ENCODE measurements around the gene ARHGAP35.

Gene ARHGAP35

DNA sequence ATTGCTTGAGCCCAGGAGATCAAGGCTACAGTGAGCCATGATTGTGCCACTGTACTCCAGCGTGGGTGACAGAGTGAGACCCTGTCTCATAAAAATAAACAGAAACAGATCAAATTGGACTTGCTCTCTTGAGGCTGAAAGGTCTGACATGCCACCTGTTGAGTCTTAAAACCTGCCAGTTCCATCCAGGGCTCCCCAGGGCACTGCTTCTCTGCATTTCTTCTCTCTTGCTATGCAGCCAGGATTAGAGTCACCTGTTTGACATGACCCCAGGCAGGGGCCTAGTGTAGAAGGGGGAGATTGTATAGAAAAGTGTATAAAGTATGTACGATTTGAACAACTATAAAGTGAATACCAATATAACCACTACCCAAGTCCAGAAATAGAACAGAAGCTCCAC, 45.4 kb downstream of the ARHGAP35 start:
- DNase-seq, result no peak

DNA sequence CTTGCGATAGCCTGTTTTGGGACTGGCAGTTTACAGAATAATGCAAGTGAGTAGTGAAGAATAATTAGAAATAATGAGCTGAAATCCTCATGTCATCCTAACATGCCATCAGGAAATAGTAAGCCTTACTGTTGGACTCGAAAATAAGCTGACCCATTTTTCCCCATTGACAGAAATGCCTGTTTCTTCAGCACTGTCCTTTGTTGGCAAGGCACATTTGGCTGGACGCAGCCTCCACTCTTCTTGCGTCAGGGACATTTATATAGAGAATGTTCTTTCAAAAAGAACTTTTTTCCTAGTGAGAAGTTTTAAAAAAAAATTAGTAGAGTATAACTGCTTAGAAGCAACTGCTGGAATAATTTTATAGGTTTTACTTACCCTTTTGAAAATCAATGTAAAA, 47.1 kb downstream of the ARHGAP35 start:
- DNase-seq, result no peak

DNA sequence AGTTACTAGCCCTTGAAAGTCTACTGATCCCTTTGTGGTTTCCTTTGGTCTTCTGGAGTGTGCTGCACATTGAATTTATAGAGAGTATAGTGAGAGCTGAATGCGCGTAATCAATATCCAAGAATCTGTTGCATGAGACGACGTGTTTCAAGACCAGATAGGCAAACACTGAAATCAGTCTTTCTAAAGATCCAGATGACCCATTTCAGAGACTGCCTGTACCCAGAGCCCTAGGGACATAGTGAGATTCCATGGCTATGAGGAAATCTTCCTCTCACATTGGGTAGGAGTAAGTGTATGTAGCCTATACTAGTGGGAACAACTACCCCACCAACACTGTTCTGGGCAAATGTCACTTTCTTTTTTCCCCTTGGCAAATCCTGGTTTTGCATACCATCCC, 48.6 kb downstream of the ARHGAP35 start:
- no peak for DNase-seq
